CD4-positive, alpha-beta memory T cell (primary cell): ENCODE measurements around the gene GID4. TPM values are rescaled to one million over a fixed set of nuclear protein-coding genes. Genes with fewer than 3 reads are reported as not detected.

ENCODE experiments used
- CTCF ChIA-PET: fragments of 350-600 bp; sonication (Branson Sonifier 250); formaldehyde crosslinking; loops from one replicate; lab custom pipeline; 2021; ENCODE audit warnings: inconsistent platforms; ENCODE audit not compliant: partially characterized antibody; lab: Charles Lee
- POLR2A ChIA-PET: fragments of 350-600 bp; sonication (Branson Sonifier 250); formaldehyde crosslinking; loops from one replicate; lab custom pipeline; 2021; ENCODE audit not compliant: partially characterized antibody; lab: Charles Lee
- DNase-seq, 5 donors: peaks; one replicate each; pipeline versions ENCODE4 v3.0.0 to v3.0.0-alpha.2; 2020 to 2022; ENCODE audit warnings: mixed read lengths in 1 of 5
- H3K27ac ChIP-seq: one replicate; pipeline ENCODE4 v1.7.0; 2013; ENCODE audit warnings: low read depth, low read length
- H3K27me3 ChIP-seq: 2 replicates; pipeline ENCODE4 v1.7.0; 2013; ENCODE audit warnings: mild to moderate bottlenecking, low read length, moderate library complexity; ENCODE audit not compliant: insufficient read depth
- H3K36me3 ChIP-seq: 2 replicates; pipeline ENCODE4 v1.7.0; 2013; ENCODE audit warnings: mild to moderate bottlenecking, low read length, moderate library complexity; ENCODE audit not compliant: insufficient read depth
- H3K4me1 ChIP-seq: 2 replicates; pipeline ENCODE4 v1.7.0; 2013; ENCODE audit warnings: mild to moderate bottlenecking, low read length, moderate library complexity; ENCODE audit not compliant: insufficient read depth
- H3K4me3 ChIP-seq, 2 donors: one replicate each; pipeline ENCODE4 v1.7.0; 2013; ENCODE audit warnings: low read length in 2 of 2, mild to moderate bottlenecking in 1 of 2
- H3K9me3 ChIP-seq, 2 donors: one replicate each; pipeline ENCODE4 v1.7.0; 2013; ENCODE audit warnings: low read length in 2 of 2, control low read depth in 1 of 2; ENCODE audit not compliant: control insufficient read depth in 1 of 2
- H3K27ac Mint-ChIP-seq, 7 donors: one replicate each; pipeline ENCODE4 v1.8.0; 2020 to 2021; ENCODE audit warnings: mixed read lengths in 7 of 7, mild to moderate bottlenecking in 6 of 7, inconsistent platforms in 3 of 7, moderate library complexity in 3 of 7
- H3K27me3 Mint-ChIP-seq, 2 donors: one replicate each; pipeline ENCODE4 v1.8.0; 2020 to 2021; ENCODE audit warnings: mixed read lengths in 2 of 2
- H3K36me3 Mint-ChIP-seq, 2 donors: one replicate each; pipeline ENCODE4 v1.8.0; 2020 to 2021; ENCODE audit warnings: mixed read lengths in 2 of 2, inconsistent platforms in 1 of 2, mild to moderate bottlenecking in 1 of 2
- H3K4me1 Mint-ChIP-seq, 4 donors: one replicate each; pipeline ENCODE4 v1.8.0; 2020 to 2021; ENCODE audit warnings: mixed read lengths in 4 of 4, mild to moderate bottlenecking in 1 of 4
- H3K4me3 Mint-ChIP-seq, 8 donors: one replicate each; pipeline ENCODE4 v1.8.0; 2020 to 2021; ENCODE audit warnings: mixed read lengths in 8 of 8, mild to moderate bottlenecking in 7 of 8, moderate library complexity in 6 of 8, inconsistent platforms in 3 of 8
- H3K9me3 Mint-ChIP-seq, 8 donors: one replicate each; pipeline ENCODE4 v1.8.0; 2020 to 2021; ENCODE audit warnings: mixed read lengths in 8 of 8, mild to moderate bottlenecking in 5 of 8, inconsistent platforms in 3 of 8, moderate library complexity in 1 of 8
- intact Hi-C: fragments of 100-400 bp; cut with micrococcal nuclease; formaldehyde crosslinking; loops from one replicate; pipeline ENCODE4 v1.15.1; 2023
- polyA plus RNA-seq, 2 donors: library from polyadenylated mRNA; unstranded; fragments of 300-500 nt; fragmentation: Illumina TruSeq; gene quantifications; one replicate each; pipeline ENCODE4 v1.2.3, GENCODE V29; 2021
- total RNA-seq, 2 experiments: library from RNA; stranded (reverse); gene quantifications; one replicate each; pipeline ENCODE4 v1.2.3, GENCODE V29; 2021

The GID4 gene
- total and polyA plus RNA-seq, 4 experiments from 2014 or later = 6.5 to 13.1 (median 9.8) TPM

GRCh38 chr17:18107061-18107790, 68.0 kb downstream of the GID4 start:
- H3K27ac Mint-ChIP-seq = no peak overlapping the region
- ChIA-PET CTCF (no interaction called here), POLR2A (no interaction called here)
- peaks cover 3 to 23% of the 10 kb centered on the region in 2 donors for H3K36me3 Mint-ChIP-seq
- no peaks in the 10 kb centered on the region for H3K27me3 ChIP-seq
- no peaks in the 10 kb centered on the region for H3K4me1 Mint-ChIP-seq
- H3K9me3 Mint-ChIP-seq = no peaks in the 10 kb centered on the region
- intact Hi-C loops = no loop called here
- H3K36me3 ChIP-seq = peaks cover 9% of the 10 kb centered on the region
- H3K4me1 ChIP-seq = no peaks in the 10 kb centered on the region
- DNase-seq = no peak
- H3K4me3 Mint-ChIP-seq = no peak overlapping the region
- H3K4me3 ChIP-seq = no peak overlapping the region
- H3K27me3 Mint-ChIP-seq = no peaks in the 10 kb centered on the region
- H3K9me3 ChIP-seq = no peaks in the 10 kb centered on the region
- H3K27ac ChIP-seq = no peak overlapping the region

DNA sequence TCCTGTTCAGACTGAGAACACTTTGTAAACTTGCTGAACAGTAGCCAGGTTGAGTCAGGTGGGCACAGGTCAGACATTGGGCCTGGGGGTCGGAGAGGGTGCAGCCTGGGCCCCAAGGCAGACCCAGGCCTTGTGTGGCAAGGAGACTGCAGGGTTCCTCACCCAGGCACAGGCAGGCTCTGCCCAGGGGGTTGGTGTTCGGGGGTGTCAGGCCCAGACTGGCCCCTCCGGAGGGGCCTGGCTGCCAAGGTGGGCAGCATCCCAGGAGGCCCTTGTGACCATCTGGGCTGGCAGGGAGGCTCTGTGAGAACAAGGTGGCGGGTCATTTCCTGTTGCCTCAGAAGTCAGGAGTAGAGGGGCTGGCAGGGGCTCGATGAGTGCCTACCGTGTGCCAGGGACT, 68.8 kb downstream of the GID4 start:
- Mint-ChIP-seq H3K36me3 (peaks cover 3 to 23% of the 10 kb centered on the region in 2 donors), H3K4me1 (no peaks in the 10 kb centered on the region), H3K27me3 (no peaks in the 10 kb centered on the region), H3K27ac (no peak overlapping the region), H3K9me3 (no peaks in the 10 kb centered on the region), H3K4me3 (no peak overlapping the region)
- Histone ChIP-seq H3K4me3 (no peak overlapping the region), H3K9me3 (no peaks in the 10 kb centered on the region), H3K27ac (no peak overlapping the region), H3K36me3 (peaks cover 9% of the 10 kb centered on the region), H3K4me1 (no peaks in the 10 kb centered on the region), H3K27me3 (no peaks in the 10 kb centered on the region)
- no peak for DNase-seq
- ChIA-PET POLR2A (interaction anchor here (0.6 kb wide), 1 partner anchor 13 kb away, joined by 3 read pairs; no protein-coding TSS in a partner anchor), CTCF (no interaction called here)
- intact Hi-C loops = no loop called here

DNA sequence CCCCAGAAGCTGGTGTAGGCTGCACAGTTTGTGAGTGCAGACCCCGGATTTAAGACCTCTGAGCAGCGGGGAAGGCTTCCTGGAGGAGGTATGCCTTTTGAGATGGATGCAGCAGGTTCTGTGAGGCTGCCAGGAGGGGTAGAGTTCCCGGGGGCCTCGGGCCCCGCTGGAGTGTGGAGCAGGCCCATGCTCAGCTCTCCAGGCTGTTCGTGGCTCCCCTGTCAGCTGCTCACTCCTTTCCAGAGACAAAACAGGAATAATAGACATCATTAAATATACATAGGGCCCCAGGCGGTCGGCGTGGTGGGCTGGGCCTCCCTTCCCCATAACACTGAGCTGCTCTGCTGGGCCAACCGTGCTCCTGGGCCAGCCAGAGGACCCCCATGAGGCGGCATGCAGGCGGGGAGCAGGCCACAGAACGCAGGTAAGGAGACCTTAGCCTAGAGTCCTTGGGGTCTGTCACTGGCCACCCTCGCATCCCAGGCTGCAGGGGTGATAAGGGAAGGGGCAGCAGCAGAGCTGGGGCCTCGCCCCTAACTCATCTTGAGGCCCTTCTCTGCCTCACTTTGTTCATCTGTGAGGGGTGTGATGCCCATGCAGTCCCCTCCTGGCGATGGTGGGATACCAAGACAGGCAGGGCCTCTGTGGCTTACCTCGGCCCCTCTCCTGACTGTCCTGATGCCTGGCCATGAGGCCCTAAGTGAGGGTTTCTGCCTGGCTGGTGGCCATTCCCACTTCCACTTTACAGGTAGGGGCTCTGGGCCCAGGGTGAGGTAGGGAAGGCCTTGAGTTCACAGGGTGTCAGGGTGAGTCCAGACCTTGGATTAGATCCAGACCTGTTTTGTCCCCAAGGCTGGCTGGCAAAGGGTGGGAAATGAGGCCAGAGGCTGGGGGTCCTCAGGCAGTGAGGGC, 69.4 kb downstream of the GID4 start, which contains the start of gene MYO15A:
Gene MYO15A, plus strand, starts transcription at position 356 of the 912 bp plus-strand sequence. CDS start 10,045 bp downstream, outside the sequence.
- no peaks in the 10 kb centered on the region for H3K9me3 ChIP-seq
- H3K27ac ChIP-seq = no peak within 1 kb of the TSS
- intact Hi-C loops = no loop called here
- ChIA-PET POLR2A (interaction anchor here (0.6 kb wide), 1 partner anchor 13 kb away, joined by 3 read pairs; no protein-coding TSS in a partner anchor), CTCF (no interaction called here)
- H3K36me3 ChIP-seq = peaks cover 9% of the 10 kb centered on the region
- H3K27me3 Mint-ChIP-seq = no peaks in the 10 kb centered on the region
- no peaks in the 10 kb centered on the region for H3K9me3 Mint-ChIP-seq
- H3K4me1 Mint-ChIP-seq = no peaks in the 10 kb centered on the region
- no peak within 1 kb of the TSS for H3K4me3 ChIP-seq
- H3K27me3 ChIP-seq = no peaks in the 10 kb centered on the region
- peak within 1 kb of the TSS in 2 of 7 donors; percentile 36 to 55 for H3K27ac Mint-ChIP-seq
- DNase-seq = no peak
- H3K4me3 Mint-ChIP-seq = no peak within 1 kb of the TSS
- H3K36me3 Mint-ChIP-seq = peaks cover 3 to 21% of the 10 kb centered on the region in 2 donors
- no peaks in the 10 kb centered on the region for H3K4me1 ChIP-seq

DNA sequence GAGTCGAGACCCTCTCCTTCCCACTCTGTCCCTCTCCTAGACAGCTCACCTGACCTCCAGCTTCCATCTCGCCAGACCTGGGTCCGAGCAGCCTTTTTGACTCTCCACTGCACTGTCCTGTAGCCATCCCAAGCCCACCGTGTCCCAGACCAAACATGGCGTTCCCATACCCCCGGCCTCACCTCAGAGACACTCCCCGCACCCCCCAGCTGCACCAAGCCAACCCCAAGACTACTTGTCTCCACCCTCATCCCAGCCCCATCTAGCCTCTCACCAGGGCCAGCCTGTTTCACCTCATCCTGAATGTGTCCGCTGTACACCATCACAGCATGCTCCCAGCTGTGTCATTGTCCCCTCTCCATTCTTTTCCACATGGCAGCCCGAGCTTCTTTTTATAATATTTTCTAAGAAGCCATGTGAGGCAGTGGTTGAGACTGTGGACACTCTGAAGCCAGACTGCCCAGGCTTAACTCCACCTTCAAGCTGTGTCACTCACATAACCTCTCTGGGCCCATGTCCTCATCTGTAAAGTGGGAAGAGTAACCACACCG, 70.8 kb downstream of the GID4 start:
- POLR2A ChIA-PET = no interaction called here
- peaks cover 3 to 10% of the 10 kb centered on the region in 2 donors for H3K36me3 Mint-ChIP-seq

GRCh38 chr17:18110636-18111145, 71.5 kb downstream of the GID4 start:
- Mint-ChIP-seq H3K4me3 (no peak overlapping the region), H3K36me3 (peaks cover 3 to 10% of the 10 kb centered on the region in 2 donors), H3K27ac (peak overlapping the region in 3 of 7 donors; percentile 1 to 81 (median 24)), H3K9me3 (peaks cover 0 to 1% (median 0%) of the 10 kb centered on the region in 8 donors), H3K27me3 (no peaks in the 10 kb centered on the region), H3K4me1 (no peaks in the 10 kb centered on the region)
- CTCF ChIA-PET = interaction anchor here (1.3 kb wide), 1 partner anchor 32 kb away, joined by 3 read pairs; no protein-coding TSS in a partner anchor
- H3K9me3 ChIP-seq = no peaks in the 10 kb centered on the region
- H3K27ac ChIP-seq = no peak overlapping the region
- no peak for DNase-seq
- no peaks in the 10 kb centered on the region for H3K27me3 ChIP-seq
- POLR2A ChIA-PET = no interaction called here
- intact Hi-C loops = no loop called here
- no peak overlapping the region for H3K4me3 ChIP-seq
- H3K4me1 ChIP-seq = no peaks in the 10 kb centered on the region
- peaks cover 9% of the 10 kb centered on the region for H3K36me3 ChIP-seq

More for the DNA sequence above, 70.8 kb downstream of the GID4 start:
- H3K27ac ChIP-seq = no peak overlapping the region
- peaks cover 9% of the 10 kb centered on the region for H3K36me3 ChIP-seq
- H3K9me3 Mint-ChIP-seq = peaks cover 0 to 1% (median 0%) of the 10 kb centered on the region in 8 donors
- H3K27ac Mint-ChIP-seq = no peak overlapping the region
- no peak overlapping the region for H3K4me3 ChIP-seq
- H3K9me3 ChIP-seq = no peaks in the 10 kb centered on the region
- CTCF ChIA-PET = interaction anchor here (1.3 kb wide), 1 partner anchor 32 kb away, joined by 3 read pairs; no protein-coding TSS in a partner anchor
- H3K4me1 ChIP-seq = no peaks in the 10 kb centered on the region
- intact Hi-C loops = no loop called here
- no peak for DNase-seq
- no peaks in the 10 kb centered on the region for H3K4me1 Mint-ChIP-seq
- H3K27me3 ChIP-seq = no peaks in the 10 kb centered on the region
- no peaks in the 10 kb centered on the region for H3K27me3 Mint-ChIP-seq
- no peak overlapping the region for H3K4me3 Mint-ChIP-seq

DNA sequence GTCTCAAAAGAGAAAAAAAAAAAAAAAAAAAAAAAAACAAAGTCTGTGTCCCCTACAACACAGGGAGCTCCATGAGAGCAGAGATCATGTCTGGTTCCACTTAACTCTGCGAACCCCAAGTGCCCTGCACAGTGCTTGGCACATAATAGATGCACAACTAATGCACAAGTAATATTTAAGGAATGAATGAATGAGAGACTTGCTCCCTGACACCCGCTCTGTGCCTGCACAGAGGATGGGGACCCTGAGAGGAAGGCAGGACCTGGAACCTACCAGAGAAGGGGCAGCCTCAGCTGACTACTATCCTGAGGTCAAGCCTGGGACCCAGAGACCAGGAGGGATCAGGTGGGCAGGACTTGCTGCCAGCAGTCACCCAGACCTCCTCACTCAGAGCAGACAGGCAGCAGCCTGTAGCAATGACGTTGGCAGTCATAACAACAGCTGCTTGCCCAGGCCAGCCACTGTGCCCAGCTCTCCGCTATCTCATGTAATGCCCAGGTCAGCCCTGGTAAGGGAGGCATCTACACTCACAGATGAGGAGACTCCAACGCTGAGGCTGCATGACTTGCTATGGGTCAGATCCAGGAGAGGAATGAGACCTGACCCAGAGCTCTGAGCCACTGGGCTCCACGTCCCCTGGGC, 72.2 kb downstream of the GID4 start:
- no peaks in the 10 kb centered on the region for H3K9me3 ChIP-seq
- no peak overlapping the region for H3K4me3 Mint-ChIP-seq
- H3K27me3 Mint-ChIP-seq = no peaks in the 10 kb centered on the region
- peaks cover 5% of the 10 kb centered on the region for H3K36me3 ChIP-seq
- CTCF ChIA-PET = no interaction called here
- peaks cover 0 to 1% (median 0%) of the 10 kb centered on the region in 8 donors for H3K9me3 Mint-ChIP-seq
- POLR2A ChIA-PET = interaction anchor here (0.6 kb wide), 1 partner anchor 590 kb away, joined by 3 read pairs; no protein-coding TSS in a partner anchor
- no peaks in the 10 kb centered on the region for H3K4me1 ChIP-seq
- no peak overlapping the region for H3K27ac Mint-ChIP-seq
- intact Hi-C loops = no loop called here
- H3K4me1 Mint-ChIP-seq = no peaks in the 10 kb centered on the region
- H3K36me3 Mint-ChIP-seq = peaks cover 3 to 8% of the 10 kb centered on the region in 2 donors
- DNase-seq = no peak
- no peak overlapping the region for H3K27ac ChIP-seq
- H3K27me3 ChIP-seq = no peaks in the 10 kb centered on the region
- H3K4me3 ChIP-seq = no peak overlapping the region
